Spleen (tissue), 7 donors: ENCODE results near the gene ALK.

Experiments used
- CTCF ChIP-seq, 11 experiments: fragments of 200-600 bp in 7 of 11; fragments of 450-650 bp in 4 of 11; sonication (generic) in 4 of 11; IDR thresholded peaks in 8 of 11; conservative IDR thresholded peaks in 3 of 11; 1 replicate in 7 of 11; 2 replicates in 4 of 11; pipeline versions ENCODE4 v1.4.0 to v1.8.0; 2016 to 2021; ENCODE audit warnings: antibody characterized with exemption in 11 of 11, inconsistent platforms in 4 of 11, mild to moderate bottlenecking in 1 of 11
- POLR2A ChIP-seq, 3 donors: fragments of 450-650 bp; IDR thresholded peaks; one replicate each; pipeline ENCODE4 v1.5.1; 2017; ENCODE audit warnings: antibody characterized with exemption in 3 of 3, mild to moderate bottlenecking in 1 of 3
- donor health status: DM: no; HTN: no; CAD: no; lungs with moderate emphysema.
- donor health status: DM: no; HTN: no; CAD: no.
- donor health status: DM: no; HTN: no; CAD: no.

GRCh38 chr2:29611850-29612249, 309.5 kb downstream of the ALK start:
- TF ChIP-seq CTCF (IDR thresholded peaks at IDR 0.05 in 8 of 11, conservative IDR thresholded peaks at IDR 0.05 in 3 of 11) (no peak), POLR2A (IDR thresholded peaks at IDR 0.05) (no peak)
